H1 (cell line): ENCODE results near the gene PRPF38A. TPM values are rescaled to one million over a fixed set of nuclear protein-coding genes. Genes with fewer than 3 reads are reported as not detected.

ENCODE experiments used
- EP300 ChIP-seq, 2 experiments: IDR thresholded peaks; 1 replicate in 1 of 2; 2 replicates in 1 of 2; pipeline ENCODE4 v1.6.1; 2011 to 2012; ENCODE audit warnings: low read depth in 2 of 2, low read length in 2 of 2, mild to moderate bottlenecking in 2 of 2, borderline replicate concordance in 1 of 2, inconsistent platforms in 1 of 2, moderate library complexity in 1 of 2
- PHF8 ChIP-seq: fragments of 200-600 bp; sonication (generic); conservative IDR thresholded peaks from 2 replicates; pipeline ENCODE4 v1.7.1; 2012; ENCODE audit warnings: low read depth, mild to moderate bottlenecking, inconsistent platforms, low read length, moderate library complexity
- SP1 ChIP-seq: IDR thresholded peaks from 2 replicates; pipeline ENCODE4 v1.6.1; 2011; ENCODE audit warnings: low read depth, low read length
- SUZ12 ChIP-seq: fragments of 200-600 bp; sonication (generic); IDR thresholded peaks from 2 replicates; pipeline ENCODE4 v1.6.1; 2012; ENCODE audit warnings: mild to moderate bottlenecking, inconsistent platforms, low read length, moderate library complexity, mixed read lengths
- polyA plus RNA-seq, 7 experiments: library from polyadenylated mRNA; depleted of rRNA in 3 of 7; stranded (reverse) in 5 of 7; unstranded in 2 of 7; fragments of >200 nt in 5 of 7; fragments of 200-250 nt in 2 of 7; gene quantifications; 1 replicate in 5 of 7; 2 replicates in 1 of 7; 4 replicates in 1 of 7; pipeline versions ENCODE4 v1.2.1 to v1.2.3, GENCODE V29; 2011 to 2013; ENCODE audit warnings: missing spikeins in 2 of 7, mixed read lengths in 2 of 7
- total RNA-seq: library from RNA; stranded (reverse); fragmentation: NEBNext Ultra II Directional; extraction: Animal tissue kit (Norgen Biotek cat#: 25700); gene quantifications from 2 replicates; pipeline ENCODE4 v1.2.1, GENCODE V29; 2021

Gene PRPF38A
- total and polyA plus RNA-seq, 2 of the 8 experiments (the other 6 are each of a cell fraction or from before 2014, with no cell fraction given), result 25.6 to 76.2 TPM

DNA sequence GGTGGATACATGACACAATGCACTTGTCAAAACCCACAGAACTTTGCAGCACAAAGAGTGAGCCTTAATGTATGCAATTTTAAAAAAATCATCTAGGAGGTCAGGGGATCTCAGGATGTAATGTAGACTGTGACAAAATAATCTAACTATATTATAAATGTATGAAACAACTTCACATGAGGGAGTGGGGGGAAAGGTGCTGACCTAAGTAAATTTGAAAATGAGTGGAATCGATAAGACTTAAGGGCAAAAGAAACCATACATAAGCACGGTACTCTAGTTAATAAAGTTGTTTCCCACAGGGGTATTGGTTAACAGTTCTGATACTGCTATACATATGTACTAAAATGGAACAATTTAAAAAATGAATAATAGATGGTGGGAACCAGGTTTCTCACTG is 64.7 kb downstream of the PRPF38A start (continued):
- TF ChIP-seq SUZ12 (no peak), PHF8 (no peak), EP300 (IDR thresholded peaks at IDR 0.05; ENCODE audit: borderline replicate concordance in 1 of 2, low read depth in 2 of 2, low read length in 2 of 2) (no peak), SP1 (no peak)
- TF ChIP-seq, all 59 proteins: peak for 0

Other genes starting within 250 kb of the PRPF38A start
- gene CC2D1B, start 38.4 kb upstream of the PRPF38A start, total RNA-seq, result 13.1 and 13.8 TPM in 2 replicates
- gene CC2D1B, start 38.4 kb upstream of the PRPF38A start, polyA plus RNA-seq (2011; rRNA removed), result 7.4 and 9.2 TPM in 2 replicates
- gene ORC1, start 179 bp upstream of the PRPF38A start, total RNA-seq, result 49.0 and 49.7 TPM in 2 replicates
- 32.4 and 36.9 TPM in 2 replicates for gene ORC1, start 179 bp upstream of the PRPF38A start, polyA plus RNA-seq (2011; rRNA removed)
- 63.3 and 63.8 TPM in 2 replicates for gene TUT4, start 148.5 kb downstream of the PRPF38A start, total RNA-seq
- 54.5 and 58.4 TPM in 2 replicates for gene TUT4, start 148.5 kb downstream of the PRPF38A start, polyA plus RNA-seq (2011; rRNA removed)
- gene GPX7, start 197.8 kb downstream of the PRPF38A start, total RNA-seq, result 12.2 and 13.0 TPM in 2 replicates
- gene GPX7, start 197.8 kb downstream of the PRPF38A start, polyA plus RNA-seq (2011; rRNA removed), result 30.9 and 37.5 TPM in 2 replicates
- 0.50 and 0.74 TPM in 2 replicates for gene SHISAL2A, start 228.6 kb downstream of the PRPF38A start, total RNA-seq
- 1.8 and 2.1 TPM in 2 replicates for gene SHISAL2A, start 228.6 kb downstream of the PRPF38A start, polyA plus RNA-seq (2011; rRNA removed)